ENCODE results near the gene ZNF789.

- no peak for TF ChIP-seq EZH2 (IDR thresholded peaks at IDR 0.05; ENCODE audit: borderline replicate concordance, low read depth, low read length, severe bottlenecking)
- no peak for TF ChIP-seq POLR2AphosphoS5 (IDR thresholded peaks at IDR 0.05; ENCODE audit: insufficient read depth, low read depth, low read length)
- TF ChIP-seq, protein P1, sequence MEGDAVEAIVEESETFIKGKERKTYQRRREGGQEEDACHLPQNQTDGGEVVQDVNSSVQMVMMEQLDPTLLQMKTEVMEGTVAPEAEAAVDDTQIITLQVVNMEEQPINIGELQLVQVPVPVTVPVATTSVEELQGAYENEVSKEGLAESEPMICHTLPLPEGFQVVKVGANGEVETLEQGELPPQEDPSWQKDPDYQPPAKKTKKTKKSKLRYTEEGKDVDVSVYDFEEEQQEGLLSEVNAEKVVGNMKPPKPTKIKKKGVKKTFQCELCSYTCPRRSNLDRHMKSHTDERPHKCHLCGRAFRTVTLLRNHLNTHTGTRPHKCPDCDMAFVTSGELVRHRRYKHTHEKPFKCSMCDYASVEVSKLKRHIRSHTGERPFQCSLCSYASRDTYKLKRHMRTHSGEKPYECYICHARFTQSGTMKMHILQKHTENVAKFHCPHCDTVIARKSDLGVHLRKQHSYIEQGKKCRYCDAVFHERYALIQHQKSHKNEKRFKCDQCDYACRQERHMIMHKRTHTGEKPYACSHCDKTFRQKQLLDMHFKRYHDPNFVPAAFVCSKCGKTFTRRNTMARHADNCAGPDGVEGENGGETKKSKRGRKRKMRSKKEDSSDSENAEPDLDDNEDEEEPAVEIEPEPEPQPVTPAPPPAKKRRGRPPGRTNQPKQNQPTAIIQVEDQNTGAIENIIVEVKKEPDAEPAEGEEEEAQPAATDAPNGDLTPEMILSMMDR (IDR thresholded peaks at IDR 0.05; ENCODE audit: extremely low read depth in 1 of 2, insufficient read depth in 1 of 2, low read depth in 1 of 2, low read length in 2 of 2), result no peak
- no peak for TF ChIP-seq POLR2A (IDR thresholded peaks at IDR 0.05; ENCODE audit: low read depth, low read length)
- no peak for TF ChIP-seq MAX (IDR thresholded peaks at IDR 0.05; ENCODE audit: insufficient read depth, insufficient read length)
- TF ChIP-seq JUN (IDR thresholded peaks at IDR 0.05; ENCODE audit: borderline replicate concordance, insufficient read depth, insufficient read length, low read depth), result no peak
- no peak for TF ChIP-seq MYC (IDR thresholded peaks at IDR 0.05; ENCODE audit: low read depth, low read length)
- TF ChIP-seq FOS (IDR thresholded peaks at IDR 0.05; ENCODE audit: borderline replicate concordance, insufficient read depth, low read length), result no peak
- no peak for TF ChIP-seq GATA2 (IDR thresholded peaks at IDR 0.05; ENCODE audit: insufficient read depth, insufficient read length, low read depth, low read length)
These were observed 26.7 kb downstream of the ZNF789 start for GRCh38 chr7:99499371-99499720.
